ENCODE measurements around the gene PDIA3. TPM values are rescaled to one million over a fixed set of nuclear protein-coding genes. Genes with fewer than 3 reads are reported as not detected.

PDIA3 gene
- total RNA-seq, 1 experiment from 2014 or later, result 445 TPM

DNA sequence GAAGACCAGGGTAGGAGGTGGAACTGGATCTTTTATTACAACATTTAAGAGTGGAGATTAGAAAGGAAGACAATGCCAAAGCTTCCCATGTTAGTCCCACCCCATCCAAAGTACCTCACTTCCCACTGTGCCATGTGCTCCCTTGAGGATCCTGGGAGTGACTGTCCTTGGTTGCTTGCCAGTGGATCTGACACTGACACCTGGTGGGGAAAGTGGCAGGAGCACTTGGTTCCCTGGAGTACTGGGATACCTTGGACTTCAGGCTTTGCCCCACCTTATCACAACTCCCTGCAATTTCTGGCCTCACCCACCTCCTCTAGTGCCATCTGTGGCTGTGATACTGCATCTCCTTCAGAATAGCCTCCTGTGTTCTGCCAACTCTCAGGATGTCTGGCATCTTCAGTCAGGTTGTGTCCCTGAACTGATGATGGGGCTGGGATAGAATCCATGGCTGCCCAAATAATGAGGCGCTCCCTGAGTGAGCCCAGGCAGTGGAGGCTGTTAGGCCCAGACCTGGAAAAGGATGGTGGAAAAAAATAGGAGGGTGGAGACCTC, 29.2 kb downstream of the PDIA3 start:
- H3K27ac ChIP-seq, result no peak overlapping the region
- no peak overlapping the region for H3K4me3 ChIP-seq
- peaks cover 9% of the 10 kb centered on the region; the same call in 1 of the 2 replicates for H3K36me3 ChIP-seq (ENCODE audit: low read depth)
- H3K4me1 ChIP-seq (replicated peaks; ENCODE audit: insufficient read depth), result no peaks in the 10 kb centered on the region
- H3F3A ChIP-seq (ENCODE audit: insufficient read depth, low read depth), result peaks cover 37% of the 10 kb centered on the region
- no peaks in the 10 kb centered on the region for H3K27me3 ChIP-seq (ENCODE audit: insufficient read depth, low read depth)
- no peaks in the 10 kb centered on the region for H3K9me3 ChIP-seq (ENCODE audit: insufficient read depth, low read depth)
- no peaks in the 10 kb centered on the region for H3K9me2 ChIP-seq (ENCODE audit: insufficient read depth)
- no peak overlapping the region for H2AFZ ChIP-seq
- CTCF ChIA-PET, result interaction anchor here (0.7 to 3.1 kb wide), 2 partner anchors 335 to 1880 kb away, joined by 3 to 10 read pairs; no protein-coding TSS in a partner anchor
- POLR2A ChIA-PET (ENCODE audit: unreplicated experiment), result interaction anchor here (0.6 kb wide), 1 partner anchor 335 kb away, joined by 8 read pairs; no protein-coding TSS in a partner anchor
- BruUV-seq (replicated peaks), result TSS peak; percentile 26
- H3K4me2 ChIP-seq, result no peak overlapping the region
- TF ChIP-seq, protein P1, sequence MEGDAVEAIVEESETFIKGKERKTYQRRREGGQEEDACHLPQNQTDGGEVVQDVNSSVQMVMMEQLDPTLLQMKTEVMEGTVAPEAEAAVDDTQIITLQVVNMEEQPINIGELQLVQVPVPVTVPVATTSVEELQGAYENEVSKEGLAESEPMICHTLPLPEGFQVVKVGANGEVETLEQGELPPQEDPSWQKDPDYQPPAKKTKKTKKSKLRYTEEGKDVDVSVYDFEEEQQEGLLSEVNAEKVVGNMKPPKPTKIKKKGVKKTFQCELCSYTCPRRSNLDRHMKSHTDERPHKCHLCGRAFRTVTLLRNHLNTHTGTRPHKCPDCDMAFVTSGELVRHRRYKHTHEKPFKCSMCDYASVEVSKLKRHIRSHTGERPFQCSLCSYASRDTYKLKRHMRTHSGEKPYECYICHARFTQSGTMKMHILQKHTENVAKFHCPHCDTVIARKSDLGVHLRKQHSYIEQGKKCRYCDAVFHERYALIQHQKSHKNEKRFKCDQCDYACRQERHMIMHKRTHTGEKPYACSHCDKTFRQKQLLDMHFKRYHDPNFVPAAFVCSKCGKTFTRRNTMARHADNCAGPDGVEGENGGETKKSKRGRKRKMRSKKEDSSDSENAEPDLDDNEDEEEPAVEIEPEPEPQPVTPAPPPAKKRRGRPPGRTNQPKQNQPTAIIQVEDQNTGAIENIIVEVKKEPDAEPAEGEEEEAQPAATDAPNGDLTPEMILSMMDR (conservative IDR thresholded peaks at IDR 0.05), result peak; percentile 52; the same call in 1 of the 2 replicates
- TF ChIP-seq EZH2 (IDR thresholded peaks at IDR 0.05; ENCODE audit: low read depth), result no peak
- no peaks in the 10 kb centered on the region for H4K20me1 ChIP-seq (ENCODE audit: insufficient read depth)
- DNase-seq, result peak; percentile 39 to 62
- intact Hi-C loops (cut with micrococcal nuclease; ENCODE audit: unreplicated experiment), result loop anchor here (10.0 kb wide), 1 partner anchor 49 kb away; the partner anchor contains the start of genes MFAP1 and WDR76
- H3K79me2 ChIP-seq (ENCODE audit: low read depth), result no peaks in the 10 kb centered on the region

DNA sequence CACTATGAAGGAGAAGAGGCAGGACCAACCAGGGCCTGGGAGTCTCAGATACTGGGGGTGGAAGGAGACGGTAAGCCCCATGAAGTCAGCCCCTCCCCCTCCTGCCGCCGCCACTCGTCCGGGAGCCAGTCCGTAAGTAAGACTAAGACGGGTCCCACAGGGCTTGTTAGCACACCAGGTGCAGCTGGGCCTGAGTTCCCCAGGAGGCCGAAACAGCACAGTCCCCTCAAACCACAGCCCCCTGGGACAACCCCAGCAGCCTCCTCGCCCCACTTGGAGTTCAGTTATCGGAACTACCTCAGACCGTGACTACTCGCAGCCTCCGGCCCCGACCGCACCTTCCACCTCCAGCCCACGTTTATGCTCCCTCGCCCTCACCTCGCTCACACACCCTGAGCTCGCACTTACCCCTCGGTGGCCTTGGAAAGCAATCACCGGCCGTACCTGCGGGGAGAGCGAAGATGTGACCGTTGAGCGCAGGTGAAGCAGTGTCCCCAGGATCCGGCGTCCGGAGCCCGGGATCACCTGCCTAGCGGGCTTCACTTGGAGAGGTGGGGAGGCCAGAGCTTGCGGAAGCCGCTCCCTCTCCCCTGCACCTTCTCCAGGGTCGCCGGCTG, 30.0 kb downstream of the PDIA3 start:
- no TSS peak for BruUV-seq (replicated peaks)

More for the DNA sequence above, 30.0 kb downstream of the PDIA3 start:
- no peaks in the 10 kb centered on the region for H3K79me2 ChIP-seq (ENCODE audit: low read depth)
- no peaks in the 10 kb centered on the region for H4K20me1 ChIP-seq (ENCODE audit: insufficient read depth)
- peaks cover 9% of the 10 kb centered on the region; the same call in 1 of the 2 replicates for H3K36me3 ChIP-seq (ENCODE audit: low read depth)
- H3F3A ChIP-seq (ENCODE audit: insufficient read depth, low read depth), result peaks cover 32% of the 10 kb centered on the region
- H2AFZ ChIP-seq, result no peak overlapping the region
- H3K4me3 ChIP-seq, result no peak overlapping the region; the same call in 1 of the 2 replicates
- peak in 1 of 2 experiments; percentile 37 for DNase-seq
- H3K9me2 ChIP-seq (ENCODE audit: insufficient read depth), result no peaks in the 10 kb centered on the region
- TF ChIP-seq EZH2 (IDR thresholded peaks at IDR 0.05; ENCODE audit: low read depth), result no peak
- TF ChIP-seq, protein P1 (conservative IDR thresholded peaks at IDR 0.05), result no peak
- no peaks in the 10 kb centered on the region for H3K9me3 ChIP-seq (ENCODE audit: insufficient read depth, low read depth)
- no peaks in the 10 kb centered on the region for H3K4me1 ChIP-seq (replicated peaks; ENCODE audit: insufficient read depth)
- POLR2A ChIA-PET (ENCODE audit: unreplicated experiment), result interaction anchor here (0.5 to 1.1 kb wide), 5 partner anchors 21 to 336 kb away, joined by 3 to 8 read pairs (median 4); partner anchors contain the start of gene MFAP1
- H3K27ac ChIP-seq, result no peak overlapping the region
- H3K27me3 ChIP-seq (ENCODE audit: insufficient read depth, low read depth), result no peaks in the 10 kb centered on the region
- CTCF ChIA-PET, result interaction anchor here (3.1 kb wide), 1 partner anchor 335 kb away, joined by 10 read pairs; no protein-coding TSS in a partner anchor
- H3K4me2 ChIP-seq, result peak overlapping the region; percentile 92; the same call in 1 of the 2 replicates
- intact Hi-C loops (cut with micrococcal nuclease; ENCODE audit: unreplicated experiment), result loop anchor here (2.0 to 10.0 kb wide), 3 partner anchors 25 to 335 kb away; partner anchors contain the start of genes HYPK, MFAP1, SERINC4 and WDR76

All from PC-9 (cell line).